HuH-7.5 (cell line): ENCODE measurements around the gene LPP.
"Not testable (repeated sequence)": the region's sequence is repeated elsewhere in the genome, so short reads cannot be mapped to it uniquely, and the experiment has no call there.

Experiments used
- DNase-seq: peaks from one replicate; pipeline ENCODE4 v3.0.0; 2011; ENCODE audit warnings: low spot score

LPP gene

DNA sequence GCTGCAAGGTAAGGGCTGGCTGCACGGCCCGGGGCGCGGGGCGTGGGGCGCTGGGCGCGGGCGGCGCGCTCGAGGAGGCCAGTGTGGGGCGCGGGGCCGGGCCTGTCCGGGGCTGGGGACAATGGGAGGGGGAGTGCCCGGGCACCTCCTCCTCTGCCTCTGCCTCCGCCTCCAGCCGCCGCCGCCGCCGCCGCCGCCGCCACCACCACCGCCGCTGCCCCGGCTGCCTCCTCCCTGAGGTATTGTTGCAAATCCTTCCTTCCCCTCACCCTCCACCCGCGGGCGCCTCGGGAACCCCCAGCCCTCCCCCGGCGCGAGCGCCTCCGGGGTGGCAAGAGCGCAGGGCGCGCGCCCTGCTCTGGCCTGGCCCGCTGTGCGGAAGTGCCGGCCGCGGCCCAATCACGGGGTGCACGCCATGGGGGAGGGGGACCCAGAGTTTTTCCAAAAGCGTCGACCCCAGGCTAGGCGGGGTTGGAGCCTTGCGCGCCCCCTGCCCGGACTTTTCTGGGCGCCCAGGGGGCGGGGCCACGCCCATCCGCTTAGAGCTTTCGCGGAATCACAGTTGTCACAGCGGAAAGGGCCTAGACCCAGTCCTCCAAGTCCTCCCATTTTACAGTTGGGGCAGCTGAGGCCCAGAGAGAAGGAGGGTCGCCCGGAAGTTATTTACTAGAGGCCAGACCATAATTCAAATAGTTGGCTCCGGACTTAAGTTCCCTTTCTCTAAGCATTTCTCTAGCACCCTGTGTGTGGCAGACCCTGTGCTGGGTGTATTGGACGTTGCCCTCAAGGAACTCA, at the start of gene LPP:
TSS of gene LPP (plus strand) at position 144 of the 795 bp plus-strand sequence. CDS start 251,964 bp downstream, outside the sequence.
- peak; percentile 58 for DNase-seq

DNA sequence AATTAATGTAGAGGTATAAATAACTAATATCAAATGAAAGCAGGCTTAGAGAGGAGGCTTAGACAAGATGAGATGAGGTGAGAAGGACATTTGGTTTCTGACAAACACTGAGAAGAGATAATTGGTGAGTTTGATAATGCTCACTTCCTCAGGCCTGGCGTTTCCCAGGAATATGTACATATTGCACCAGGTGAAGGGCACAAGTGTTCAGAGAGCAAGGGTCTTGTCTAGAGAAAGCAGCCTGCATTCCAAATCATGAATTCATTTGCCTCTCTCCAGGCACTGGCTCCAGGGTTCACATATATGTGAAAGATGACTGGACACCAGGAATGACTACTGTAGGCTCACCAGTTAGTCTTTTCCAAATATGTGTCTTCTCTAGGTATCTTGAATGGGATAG, 48.0 kb upstream of the LPP start:
- no peak for DNase-seq

GRCh38 chr3:188106454-188106853, 47.5 kb upstream of the LPP start:
- DNase-seq: no peak

DNA sequence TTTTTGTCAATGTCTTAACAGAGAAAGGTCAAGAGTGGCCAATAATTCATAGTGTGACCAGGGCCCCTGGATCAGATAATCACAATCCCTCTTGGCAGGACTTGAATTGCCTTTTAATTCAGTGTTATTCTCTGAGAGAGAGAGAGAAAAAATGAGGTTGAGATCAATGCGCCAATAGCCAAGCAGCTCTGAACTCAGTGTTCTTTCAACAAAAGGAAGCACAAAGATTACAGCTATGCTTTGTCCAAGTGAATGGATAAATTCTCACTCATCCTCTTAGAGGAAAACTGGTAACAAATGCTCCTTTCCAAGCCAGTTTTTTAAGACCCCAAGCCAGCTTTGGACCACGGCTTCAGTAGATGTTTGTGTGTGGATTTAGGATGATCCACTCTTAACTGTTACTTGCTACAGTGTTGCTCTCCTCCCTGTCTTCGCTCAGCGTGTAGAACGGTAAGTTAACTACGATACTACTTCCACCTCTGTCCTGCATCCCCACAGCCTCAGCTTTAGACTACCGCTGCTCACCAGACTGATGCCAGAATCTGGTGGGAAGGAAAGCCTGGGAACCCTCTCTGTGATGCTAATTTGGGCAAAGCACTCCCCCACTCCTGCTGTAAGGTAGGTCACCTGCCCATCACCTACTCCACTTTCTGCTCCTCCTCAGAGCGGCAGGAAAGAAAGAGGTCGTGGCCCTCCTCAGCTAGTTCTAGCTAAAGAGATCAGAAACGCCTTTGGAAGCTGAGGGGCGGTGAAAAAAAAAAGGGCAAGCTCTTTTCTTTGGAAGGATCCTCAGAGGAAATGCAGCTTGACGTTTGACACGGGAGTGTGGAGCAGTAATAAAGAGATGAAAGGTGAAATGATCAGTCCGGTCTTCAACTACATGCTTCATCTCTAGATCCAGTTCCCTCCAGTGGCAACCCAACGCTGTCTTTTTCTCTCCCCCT, 46.8 kb upstream of the LPP start:
- DNase-seq: no peak

GRCh38 chr3:188108703-188109412, 45.1 kb upstream of the LPP start:
- no peak for DNase-seq

DNA sequence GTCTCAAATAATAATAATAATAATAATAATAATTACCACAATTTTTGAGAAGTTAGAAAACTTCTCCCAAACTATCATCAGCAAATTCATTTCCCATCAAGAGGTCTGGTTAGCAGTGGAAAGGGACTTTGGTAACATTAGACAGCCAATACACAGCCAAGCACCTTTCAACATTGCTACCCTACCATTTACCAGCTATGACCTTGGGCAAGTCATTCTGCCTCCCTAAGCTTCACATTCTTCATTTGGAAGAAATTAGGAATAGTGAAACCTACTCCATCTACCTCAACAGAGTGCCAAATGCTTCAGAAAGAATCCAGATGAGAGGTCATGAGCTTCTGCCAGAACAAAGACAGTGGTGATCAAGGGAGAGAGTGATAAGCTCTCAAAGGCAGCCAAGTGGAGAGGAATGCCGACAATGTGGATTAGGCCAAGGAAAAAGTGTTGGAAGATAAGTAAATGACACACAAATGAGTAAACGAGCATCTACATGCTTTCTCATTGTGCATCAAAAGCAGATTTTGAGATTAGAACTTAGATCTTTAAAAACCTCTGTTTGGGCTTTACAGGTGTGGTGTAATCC, 42.9 kb upstream of the LPP start:
- no peak for DNase-seq

DNA sequence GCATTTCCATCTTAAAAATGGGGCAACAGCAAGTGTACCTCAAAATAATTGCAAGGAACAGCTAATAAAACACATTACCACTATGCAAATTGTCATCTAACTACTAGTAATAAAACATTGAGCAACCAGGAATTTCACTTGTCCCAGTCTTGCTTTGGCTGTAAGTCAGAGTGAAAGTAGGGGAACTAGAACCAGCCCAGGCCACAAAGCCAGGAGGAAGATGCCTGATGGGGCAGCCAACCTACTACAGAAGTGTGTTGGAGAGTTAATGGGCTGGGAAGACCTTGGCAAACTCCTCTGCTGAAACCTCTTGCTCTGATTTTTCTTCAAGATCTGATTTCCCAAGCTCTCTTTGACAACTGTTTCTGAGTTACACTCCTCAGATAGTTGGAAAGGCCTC, 40.2 kb upstream of the LPP start:
- no peak for DNase-seq

GRCh38 chr3:188119846-188120245, 34.1 kb upstream of the LPP start:
- no peak for DNase-seq

GRCh38 chr3:188122571-188123169, 31.3 kb upstream of the LPP start:
- no peak for DNase-seq

DNA sequence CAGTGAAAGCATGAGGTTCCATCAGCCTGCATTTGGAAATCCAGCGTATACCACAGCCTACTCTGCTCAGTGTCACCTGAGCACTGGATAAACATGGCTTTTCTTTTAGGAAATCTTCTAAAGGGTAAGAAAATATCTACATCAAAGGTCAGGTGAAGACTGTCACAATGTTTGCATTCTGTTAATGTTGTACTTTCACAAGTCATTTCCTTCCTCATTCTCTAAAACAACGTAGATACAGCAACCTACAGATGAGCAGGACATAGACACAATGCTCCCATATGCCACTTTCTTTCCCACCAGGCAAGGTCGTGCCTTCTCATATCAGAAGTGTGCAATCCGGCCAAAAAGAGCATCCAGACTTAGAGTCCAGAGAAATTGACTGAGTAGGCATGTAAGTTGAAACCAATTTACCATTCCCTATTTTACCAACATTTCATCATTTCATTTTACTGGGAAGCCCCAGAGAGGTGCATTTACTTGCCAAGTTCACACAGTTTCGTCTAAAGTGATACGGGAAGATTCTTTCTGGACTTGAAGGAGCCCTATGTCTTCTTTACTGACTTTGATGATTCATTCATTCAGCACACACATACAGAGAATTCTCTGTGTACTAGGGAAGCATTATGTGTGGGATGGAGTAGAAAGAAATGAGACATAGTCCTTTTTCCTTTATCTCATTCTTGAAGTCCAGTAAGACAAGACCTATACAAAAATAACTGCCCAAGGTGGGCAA, 30.6 kb upstream of the LPP start:
- no peak for DNase-seq

- DNase-seq: no peak
Observed at GRCh38 chr3:188124184-188124583, 29.8 kb upstream of the LPP start.

GRCh38 chr3:188125076-188125475, 28.9 kb upstream of the LPP start:
- no peak for DNase-seq

DNA sequence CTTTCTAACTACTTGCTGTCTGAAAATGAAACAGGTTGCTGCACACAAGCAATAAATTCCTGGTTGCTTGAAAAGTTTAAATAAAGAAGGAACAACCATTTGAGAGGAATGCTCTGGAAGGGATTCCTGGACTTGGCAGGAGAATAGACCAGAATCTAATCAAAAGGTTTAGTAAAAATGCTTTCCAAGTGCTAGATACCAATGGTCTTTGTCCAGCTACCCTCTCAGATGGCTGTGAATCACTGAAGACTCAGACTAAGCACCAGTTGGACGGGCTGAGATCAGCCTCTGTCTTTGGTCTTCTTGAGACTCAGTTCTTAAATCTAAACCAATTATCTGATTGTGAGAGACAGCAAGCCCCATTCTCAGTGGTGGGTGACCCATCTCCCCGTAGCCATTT, 27.7 kb upstream of the LPP start:
- no peak for DNase-seq

DNA sequence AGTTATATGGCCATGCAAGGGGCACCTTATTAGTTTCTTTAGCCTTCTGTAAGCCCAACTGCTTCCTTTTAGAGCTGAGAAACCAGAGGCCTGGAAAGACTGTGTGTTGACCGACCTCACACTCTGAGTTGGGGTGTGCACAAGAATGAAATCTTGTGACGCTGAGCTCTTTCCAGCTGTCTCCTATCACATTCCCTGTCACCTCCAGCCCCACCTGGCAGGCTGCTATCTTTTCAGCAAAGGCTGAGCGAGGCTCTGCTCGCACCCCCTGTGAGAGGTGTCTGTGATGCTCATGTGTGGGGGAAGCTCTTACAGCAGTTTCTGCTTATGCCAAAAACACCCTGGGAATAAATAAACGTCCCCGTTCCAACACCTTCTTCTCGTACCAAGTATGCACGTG, 27.0 kb upstream of the LPP start:
- DNase-seq: no peak

- DNase-seq: no peak
Observed at GRCh38 chr3:188128905-188129304, 25.1 kb upstream of the LPP start.

- DNase-seq: not testable (repeated sequence)
Observed at GRCh38 chr3:188131023-188131422, 22.9 kb upstream of the LPP start.

- DNase-seq: no peak
Observed at GRCh38 chr3:188133219-188133618, 20.7 kb upstream of the LPP start.

DNA sequence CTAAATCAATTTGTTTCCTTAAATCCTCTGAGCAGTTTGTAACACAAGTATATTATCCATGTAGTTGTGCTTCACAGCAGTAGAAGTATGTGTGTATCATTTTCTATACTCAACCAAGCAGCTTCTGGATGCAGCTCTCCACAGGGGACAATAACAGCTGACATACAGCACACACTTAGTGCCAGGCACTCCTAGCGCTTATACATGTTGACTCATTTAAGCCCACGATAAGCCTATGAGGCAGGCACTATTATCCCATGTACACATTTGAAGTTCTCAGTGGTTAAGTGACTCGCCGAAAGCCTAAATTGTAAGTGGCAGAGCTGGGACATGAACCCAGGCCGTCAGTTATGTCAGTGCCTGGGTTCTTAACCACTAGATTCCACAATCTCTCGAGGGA, 20.3 kb upstream of the LPP start:
- DNase-seq: no peak

DNA sequence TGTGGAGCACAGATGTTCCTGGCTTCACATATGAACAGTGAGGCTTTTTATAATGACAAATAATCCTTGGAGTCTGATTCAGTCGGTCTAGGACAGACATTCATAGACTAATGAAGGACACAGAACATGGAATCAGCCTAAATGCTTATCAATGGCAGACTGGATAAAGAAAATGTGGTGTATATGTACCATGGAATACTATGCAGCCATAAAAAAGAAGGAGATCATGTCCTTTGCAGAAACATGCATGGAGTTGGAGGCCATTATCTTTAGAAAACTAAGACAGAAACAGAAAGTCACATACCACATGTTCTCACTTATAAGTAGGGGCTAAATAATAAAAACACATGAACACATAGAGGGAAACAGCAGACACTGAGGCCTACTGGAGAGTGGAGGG, 19.9 kb upstream of the LPP start:
- DNase-seq: no peak

DNA sequence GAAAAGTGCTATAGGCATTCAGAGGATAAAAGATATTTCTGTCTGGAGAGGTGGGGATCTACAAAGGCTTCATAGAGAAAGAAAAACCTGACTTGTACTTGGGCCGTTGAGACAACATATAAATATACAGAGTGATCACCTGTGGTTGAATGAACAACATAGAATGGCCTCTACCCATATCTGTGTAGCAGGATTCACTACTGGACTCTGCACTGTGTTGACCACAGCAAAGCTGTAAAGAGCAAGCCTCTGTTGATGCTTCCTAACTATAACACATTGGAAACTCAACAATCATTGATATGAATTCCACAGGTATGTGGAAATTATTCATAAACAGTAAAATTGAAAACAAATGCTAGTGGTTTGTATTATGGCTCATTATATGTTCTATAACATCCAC, 19.1 kb upstream of the LPP start:
- DNase-seq: no peak

DNA sequence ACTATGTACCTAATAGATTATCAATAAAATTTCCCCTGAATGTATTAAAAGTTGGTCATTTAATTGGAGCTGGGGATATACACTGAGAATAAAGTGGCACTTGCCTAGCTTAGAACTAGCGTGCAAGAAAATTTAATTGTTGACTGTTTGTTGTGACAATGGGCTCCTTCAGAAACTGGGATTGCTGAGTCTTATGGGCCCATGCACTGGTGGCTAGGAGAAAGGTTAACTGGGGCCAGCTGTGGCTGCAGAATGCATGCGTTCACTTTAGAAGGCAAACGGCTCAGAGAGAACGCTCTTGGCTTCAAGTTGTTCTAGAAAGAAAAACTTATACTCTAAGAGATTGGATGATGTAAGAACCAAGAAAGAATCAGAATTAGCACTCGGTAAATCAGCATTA, 18.7 kb upstream of the LPP start:
- DNase-seq: no peak
